ENCODE measurements around the gene SPECC1. TPM values are rescaled to one million over a fixed set of nuclear protein-coding genes. Genes with fewer than 3 reads are reported as not detected.

Gene SPECC1
- polyA plus RNA-seq, 1 of the 3 experiments (the other 2 are of a cell fraction), result 11.2 TPM

DNA sequence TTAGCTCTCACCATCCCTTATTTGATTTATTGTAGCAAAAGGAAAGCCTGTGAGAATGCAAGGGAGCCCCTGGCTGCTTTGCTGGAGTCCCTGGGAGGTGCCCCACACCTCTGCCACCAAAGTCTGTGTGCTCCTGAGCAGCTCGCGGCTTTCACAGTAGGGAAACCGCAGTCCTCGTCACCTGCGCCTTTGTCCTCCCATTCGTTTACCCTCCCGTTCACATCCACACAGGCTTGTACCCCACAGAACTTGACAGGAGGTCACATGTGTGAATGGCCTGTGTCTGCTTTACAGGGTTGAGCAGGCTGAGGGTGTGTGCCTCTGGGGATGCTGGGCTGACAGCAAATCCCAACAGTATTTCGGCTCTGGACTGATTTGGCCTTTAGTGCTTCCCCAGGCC lies 305.7 kb downstream of the SPECC1 start:
- no peak for TF ChIP-seq RCOR1 (IDR thresholded peaks at IDR 0.05; ENCODE audit: low read length)
- TF ChIP-seq, protein P1, sequence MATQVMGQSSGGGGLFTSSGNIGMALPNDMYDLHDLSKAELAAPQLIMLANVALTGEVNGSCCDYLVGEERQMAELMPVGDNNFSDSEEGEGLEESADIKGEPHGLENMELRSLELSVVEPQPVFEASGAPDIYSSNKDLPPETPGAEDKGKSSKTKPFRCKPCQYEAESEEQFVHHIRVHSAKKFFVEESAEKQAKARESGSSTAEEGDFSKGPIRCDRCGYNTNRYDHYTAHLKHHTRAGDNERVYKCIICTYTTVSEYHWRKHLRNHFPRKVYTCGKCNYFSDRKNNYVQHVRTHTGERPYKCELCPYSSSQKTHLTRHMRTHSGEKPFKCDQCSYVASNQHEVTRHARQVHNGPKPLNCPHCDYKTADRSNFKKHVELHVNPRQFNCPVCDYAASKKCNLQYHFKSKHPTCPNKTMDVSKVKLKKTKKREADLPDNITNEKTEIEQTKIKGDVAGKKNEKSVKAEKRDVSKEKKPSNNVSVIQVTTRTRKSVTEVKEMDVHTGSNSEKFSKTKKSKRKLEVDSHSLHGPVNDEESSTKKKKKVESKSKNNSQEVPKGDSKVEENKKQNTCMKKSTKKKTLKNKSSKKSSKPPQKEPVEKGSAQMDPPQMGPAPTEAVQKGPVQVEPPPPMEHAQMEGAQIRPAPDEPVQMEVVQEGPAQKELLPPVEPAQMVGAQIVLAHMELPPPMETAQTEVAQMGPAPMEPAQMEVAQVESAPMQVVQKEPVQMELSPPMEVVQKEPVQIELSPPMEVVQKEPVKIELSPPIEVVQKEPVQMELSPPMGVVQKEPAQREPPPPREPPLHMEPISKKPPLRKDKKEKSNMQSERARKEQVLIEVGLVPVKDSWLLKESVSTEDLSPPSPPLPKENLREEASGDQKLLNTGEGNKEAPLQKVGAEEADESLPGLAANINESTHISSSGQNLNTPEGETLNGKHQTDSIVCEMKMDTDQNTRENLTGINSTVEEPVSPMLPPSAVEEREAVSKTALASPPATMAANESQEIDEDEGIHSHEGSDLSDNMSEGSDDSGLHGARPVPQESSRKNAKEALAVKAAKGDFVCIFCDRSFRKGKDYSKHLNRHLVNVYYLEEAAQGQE (IDR thresholded peaks at IDR 0.05; ENCODE audit: low read depth, low read length), result no peak
- Histone ChIP-seq H3K4me3 (ENCODE audit: low read depth in 2 of 2, low read length in 1 of 2) (no peak overlapping the region), H3K4me2 (no peak overlapping the region), H3K27ac (ENCODE audit: low read depth in 2 of 2, low read length in 1 of 2) (no peak overlapping the region), H3K9me3 (no peaks in the 10 kb centered on the region), H4K20me1 (ENCODE audit: insufficient read depth) (no peaks in the 10 kb centered on the region), H3K4me1 (ENCODE audit: control insufficient read depth in 1 of 2, insufficient read depth in 2 of 2, low read depth in 1 of 2, low read length in 1 of 2) (no peaks in the 10 kb centered on the region), H3K36me3 (replicated peaks in 1 of 2; ENCODE audit: control insufficient read depth in 1 of 2, insufficient read depth in 2 of 2, low read length in 1 of 2) (no peaks in the 10 kb centered on the region), H3F3A (replicated peaks; ENCODE audit: insufficient read depth) (no peaks in the 10 kb centered on the region), H2AFZ (ENCODE audit: low read depth) (no peak overlapping the region), H3K79me2 (ENCODE audit: insufficient read depth) (no peaks in the 10 kb centered on the region), H3K9me2 (no peaks in the 10 kb centered on the region), H3K27me3 (ENCODE audit: insufficient read depth) (no peaks in the 10 kb centered on the region), H3K9ac (no peak overlapping the region)
- no peak for DNase-seq
- ChIA-PET CTCF (interaction anchor here (1.3 to 2.6 kb wide), 2 partner anchors 88 to 306 kb away, joined by 3 to 19 read pairs; partner anchors contain the start of gene SPECC1), POLR2A (no interaction called here)
- WGBS (ENCODE audit: low lambda C conversion rate), result 91% methylated on average over 8 of the region's 8 CpGs

DNA sequence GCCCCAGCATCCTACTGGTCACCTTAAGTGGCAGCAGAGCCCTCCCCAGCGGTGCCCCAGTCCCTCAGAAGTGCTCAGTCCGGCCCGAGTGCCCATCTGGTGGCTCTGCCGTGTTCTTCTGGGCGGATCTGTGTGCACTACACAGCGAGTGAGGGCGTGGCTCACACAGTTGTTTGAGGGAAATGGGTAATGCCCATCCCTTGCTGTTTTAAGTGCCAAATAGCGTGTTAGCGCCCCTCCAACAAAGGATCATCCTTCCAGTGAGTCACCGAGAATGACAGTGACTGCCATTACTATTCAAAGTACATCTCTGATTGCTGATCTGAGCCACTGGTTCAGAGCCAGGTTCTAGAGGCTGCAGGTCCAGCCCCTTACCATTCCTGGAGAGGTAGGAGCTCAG lies 306.2 kb downstream of the SPECC1 start:
- H3K9me2 ChIP-seq, result no peaks in the 10 kb centered on the region
- no peak overlapping the region for H3K4me3 ChIP-seq (ENCODE audit: low read depth in 2 of 2, low read length in 1 of 2)
- H3K27me3 ChIP-seq (ENCODE audit: insufficient read depth), result no peaks in the 10 kb centered on the region
- no peak overlapping the region for H3K4me2 ChIP-seq
- POLR2A ChIA-PET, result no interaction called here
- no peaks in the 10 kb centered on the region for H3F3A ChIP-seq (replicated peaks; ENCODE audit: insufficient read depth)
- no peaks in the 10 kb centered on the region for H4K20me1 ChIP-seq (ENCODE audit: insufficient read depth)
- no peaks in the 10 kb centered on the region for H3K36me3 ChIP-seq (replicated peaks in 1 of 2; ENCODE audit: control insufficient read depth in 1 of 2, insufficient read depth in 2 of 2, low read length in 1 of 2)
- CTCF ChIA-PET, result interaction anchor here (1.9 to 2.6 kb wide), 2 partner anchors 88 to 193 kb away, joined by 8 to 19 read pairs; no protein-coding TSS in a partner anchor
- H3K27ac ChIP-seq (ENCODE audit: low read depth in 2 of 2, low read length in 1 of 2), result no peak overlapping the region
- no peaks in the 10 kb centered on the region for H3K79me2 ChIP-seq (ENCODE audit: insufficient read depth)
- no peak for DNase-seq
- no peaks in the 10 kb centered on the region for H3K4me1 ChIP-seq (ENCODE audit: control insufficient read depth in 1 of 2, insufficient read depth in 2 of 2, low read depth in 1 of 2, low read length in 1 of 2)
- 93% methylated on average over 10 of the region's 10 CpGs for WGBS (ENCODE audit: low lambda C conversion rate)
- no peak overlapping the region for H2AFZ ChIP-seq (ENCODE audit: low read depth)
- no peak overlapping the region for H3K9ac ChIP-seq
- TF ChIP-seq, protein P2, sequence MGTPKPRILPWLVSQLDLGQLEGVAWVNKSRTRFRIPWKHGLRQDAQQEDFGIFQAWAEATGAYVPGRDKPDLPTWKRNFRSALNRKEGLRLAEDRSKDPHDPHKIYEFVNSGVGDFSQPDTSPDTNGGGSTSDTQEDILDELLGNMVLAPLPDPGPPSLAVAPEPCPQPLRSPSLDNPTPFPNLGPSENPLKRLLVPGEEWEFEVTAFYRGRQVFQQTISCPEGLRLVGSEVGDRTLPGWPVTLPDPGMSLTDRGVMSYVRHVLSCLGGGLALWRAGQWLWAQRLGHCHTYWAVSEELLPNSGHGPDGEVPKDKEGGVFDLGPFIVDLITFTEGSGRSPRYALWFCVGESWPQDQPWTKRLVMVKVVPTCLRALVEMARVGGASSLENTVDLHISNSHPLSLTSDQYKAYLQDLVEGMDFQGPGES (IDR thresholded peaks at IDR 0.05; ENCODE audit: low read depth, low read length), result no peak
- H3K9me3 ChIP-seq, result no peaks in the 10 kb centered on the region

DNA sequence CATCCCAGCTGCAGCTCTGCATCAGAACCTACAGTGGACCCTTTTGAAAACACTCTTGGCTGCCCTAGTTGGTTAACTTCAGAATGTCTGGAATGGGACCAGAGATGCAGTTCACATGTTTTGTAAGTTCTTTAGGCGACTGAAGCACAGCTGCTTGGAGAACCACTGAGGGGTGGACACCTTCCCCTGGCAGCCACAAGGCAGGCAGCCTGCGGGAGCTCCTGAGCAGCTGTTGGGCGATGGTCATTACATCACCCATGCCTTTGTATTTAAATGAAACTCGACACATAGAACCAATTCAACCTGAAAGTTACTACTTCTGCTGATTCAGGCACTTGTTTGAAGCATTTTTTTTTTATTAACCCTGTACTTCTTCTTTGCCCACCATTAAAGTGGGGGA lies 306.7 kb downstream of the SPECC1 start:
- Histone ChIP-seq H3K9me3 (no peaks in the 10 kb centered on the region), H3K79me2 (ENCODE audit: insufficient read depth) (no peaks in the 10 kb centered on the region), H3F3A (replicated peaks; ENCODE audit: insufficient read depth) (no peaks in the 10 kb centered on the region), H4K20me1 (ENCODE audit: insufficient read depth) (no peaks in the 10 kb centered on the region), H3K9ac (no peak overlapping the region), H3K36me3 (replicated peaks in 1 of 2; ENCODE audit: control insufficient read depth in 1 of 2, insufficient read depth in 2 of 2, low read length in 1 of 2) (no peaks in the 10 kb centered on the region), H3K4me2 (no peak overlapping the region), H3K4me3 (ENCODE audit: low read depth in 2 of 2, low read length in 1 of 2) (no peak overlapping the region), H3K4me1 (ENCODE audit: control insufficient read depth in 1 of 2, insufficient read depth in 2 of 2, low read depth in 1 of 2, low read length in 1 of 2) (no peaks in the 10 kb centered on the region), H2AFZ (ENCODE audit: low read depth) (no peak overlapping the region), H3K9me2 (no peaks in the 10 kb centered on the region), H3K27me3 (ENCODE audit: insufficient read depth) (no peaks in the 10 kb centered on the region), H3K27ac (ENCODE audit: low read depth in 2 of 2, low read length in 1 of 2) (no peak overlapping the region)
- TF ChIP-seq FOXJ3 (CRISPR knock-in tag; IDR thresholded peaks at IDR 0.05) (no peak), GATA2 (CRISPR knock-in tag; IDR thresholded peaks at IDR 0.05) (no peak), ELF1 (IDR thresholded peaks at IDR 0.05) (no peak)
- WGBS (ENCODE audit: low lambda C conversion rate), result 87% methylated on average over 3 of the region's 4 CpGs
- CTCF ChIA-PET, result interaction anchor here (0.7 to 2.6 kb wide), 3 partner anchors 89 to 307 kb away, joined by 4 to 19 read pairs (median 8); no protein-coding TSS in a partner anchor
- DNase-seq, result no peak
- POLR2A ChIA-PET, result no interaction called here
